Vagina (tissue), 2 donors: ENCODE measurements around the gene SCN9A.

Experiments used
- CTCF ChIP-seq, 3 experiments: fragments of 450-650 bp in 2 of 3; fragments of 200-600 bp in 1 of 3; sonication (generic) in 1 of 3; IDR thresholded peaks; one replicate each; pipeline ENCODE4 v1.5.1; 2017 to 2019; ENCODE audit warnings: antibody characterized with exemption in 3 of 3, mild to moderate bottlenecking in 2 of 3, moderate library complexity in 2 of 3
- POLR2A ChIP-seq, 2 donors: fragments of 450-650 bp; IDR thresholded peaks; one replicate each; pipeline ENCODE4 v1.6.1; 2017; ENCODE audit warnings: antibody characterized with exemption in 2 of 2, mild to moderate bottlenecking in 2 of 2, moderate library complexity in 2 of 2

GRCh38 chr2:166380615-166381014, 4.9 kb upstream of the SCN9A start:
- TF ChIP-seq CTCF (IDR thresholded peaks at IDR 0.05) = no peak
- no peak for TF ChIP-seq POLR2A (IDR thresholded peaks at IDR 0.05)
